HuH-7 (cell line): ENCODE results near the gene CROCC2.

Experiments used
- DNase-seq: peaks from one replicate; pipeline ENCODE4 v3.0.0; 2011; ENCODE audit warnings: low spot score

Gene CROCC2

GRCh38 chr2:240999873-241000541 lies 93.9 kb downstream of the CROCC2 start:
- no peak for DNase-seq

- no peak for DNase-seq
Measured at GRCh38 chr2:241000831-241001321, 94.7 kb downstream of the CROCC2 start.

- DNase-seq: no peak
Measured at GRCh38 chr2:241001413-241002274, 95.5 kb downstream of the CROCC2 start.

GRCh38 chr2:241002275-241003046 lies 96.3 kb downstream of the CROCC2 start:
- no peak for DNase-seq

- no peak for DNase-seq
Measured at GRCh38 chr2:241003047-241003360, 96.9 kb downstream of the CROCC2 start.

GRCh38 chr2:241003369-241003768 lies 97.2 kb downstream of the CROCC2 start:
- DNase-seq: no peak

GRCh38 chr2:241003830-241004564 lies 97.9 kb downstream of the CROCC2 start:
- DNase-seq: no peak

- DNase-seq: no peak
Measured at GRCh38 chr2:241005569-241005968, 99.4 kb downstream of the CROCC2 start.

- no peak for DNase-seq
Measured at GRCh38 chr2:241006412-241006811, 100.3 kb downstream of the CROCC2 start.

- no peak for DNase-seq
Measured at GRCh38 chr2:241007111-241007510, 101.0 kb downstream of the CROCC2 start.

- no peak for DNase-seq
Measured at GRCh38 chr2:241007880-241008710, 102.0 kb downstream of the CROCC2 start.

- DNase-seq: no peak
Measured at GRCh38 chr2:241008711-241009121, 102.6 kb downstream of the CROCC2 start.

GRCh38 chr2:241009191-241009590 lies 103.1 kb downstream of the CROCC2 start:
- no peak for DNase-seq

- DNase-seq: no peak
Measured at GRCh38 chr2:241009601-241010530, 103.7 kb downstream of the CROCC2 start.

- no peak for DNase-seq
Measured at GRCh38 chr2:241010531-241011295, 104.6 kb downstream of the CROCC2 start.

- DNase-seq: no peak
Measured at GRCh38 chr2:241011296-241011600, 105.1 kb downstream of the CROCC2 start.

- no peak for DNase-seq
Measured at GRCh38 chr2:241011751-241012510, 105.8 kb downstream of the CROCC2 start.

GRCh38 chr2:241014224-241014623 lies 108.1 kb downstream of the CROCC2 start:
- no peak for DNase-seq

- no peak for DNase-seq
Measured at GRCh38 chr2:241014764-241015163, 108.6 kb downstream of the CROCC2 start.
